Omental fat pad (tissue), 4 donors: ENCODE measurements around the gene TIGD2. TPM values are rescaled to one million over a fixed set of nuclear protein-coding genes. Genes with fewer than 3 reads are reported as not detected.
"Not testable (repeated sequence)": the region's sequence is repeated elsewhere in the genome, so short reads cannot be mapped to it uniquely, and the experiment has no call there.

ENCODE experiments used
- ATAC-seq: fragments of 150-250 bp; one replicate; pipeline ENCODE4 v1.9.1; 2016; ENCODE audit warnings: mild to moderate bottlenecking, moderate library complexity; ENCODE audit not compliant: low FRiP score
- DNase-seq: peaks from one replicate; pipeline ENCODE4 v3.0.0-alpha.2; 2019; ENCODE audit warnings: low spot score
- CTCF ChIP-seq, 3 donors: fragments of 450-650 bp; IDR thresholded peaks; one replicate each; pipeline ENCODE4 v1.5.1; 2016 to 2017; ENCODE audit warnings: antibody characterized with exemption in 3 of 3, mild to moderate bottlenecking in 3 of 3, moderate library complexity in 2 of 3
- total RNA-seq, 4 donors: library from RNA; depleted of rRNA; stranded (reverse); fragments of >200 nt; gene quantifications; one replicate each; pipeline ENCODE4 v1.1.0, GENCODE V29; 2016

TIGD2 gene
- total RNA-seq, 4 donors from 2014 or later, result 4.0 to 6.4 (median 4.4) TPM

- ATAC-seq (no peak), DNase-seq (no peak)
- no peak for TF ChIP-seq CTCF (IDR thresholded peaks at IDR 0.05)
These were observed 31.6 kb downstream of the TIGD2 start for GRCh38 chr4:89142691-89143669.

- not testable (repeated sequence) for DNase-seq, ATAC-seq
These were observed 33.3 kb downstream of the TIGD2 start for GRCh38 chr4:89144652-89145051.

- no peak for TF ChIP-seq CTCF (IDR thresholded peaks at IDR 0.05)
- no peak for DNase-seq
- ATAC-seq, result no peak
These were observed 34.9 kb downstream of the TIGD2 start for GRCh38 chr4:89146196-89146595.

GRCh38 chr4:89152972-89153371 lies 41.6 kb downstream of the TIGD2 start:
- DNase-seq, result no peak
- no peak for TF ChIP-seq CTCF (IDR thresholded peaks at IDR 0.05)
- no peak for ATAC-seq

DNA sequence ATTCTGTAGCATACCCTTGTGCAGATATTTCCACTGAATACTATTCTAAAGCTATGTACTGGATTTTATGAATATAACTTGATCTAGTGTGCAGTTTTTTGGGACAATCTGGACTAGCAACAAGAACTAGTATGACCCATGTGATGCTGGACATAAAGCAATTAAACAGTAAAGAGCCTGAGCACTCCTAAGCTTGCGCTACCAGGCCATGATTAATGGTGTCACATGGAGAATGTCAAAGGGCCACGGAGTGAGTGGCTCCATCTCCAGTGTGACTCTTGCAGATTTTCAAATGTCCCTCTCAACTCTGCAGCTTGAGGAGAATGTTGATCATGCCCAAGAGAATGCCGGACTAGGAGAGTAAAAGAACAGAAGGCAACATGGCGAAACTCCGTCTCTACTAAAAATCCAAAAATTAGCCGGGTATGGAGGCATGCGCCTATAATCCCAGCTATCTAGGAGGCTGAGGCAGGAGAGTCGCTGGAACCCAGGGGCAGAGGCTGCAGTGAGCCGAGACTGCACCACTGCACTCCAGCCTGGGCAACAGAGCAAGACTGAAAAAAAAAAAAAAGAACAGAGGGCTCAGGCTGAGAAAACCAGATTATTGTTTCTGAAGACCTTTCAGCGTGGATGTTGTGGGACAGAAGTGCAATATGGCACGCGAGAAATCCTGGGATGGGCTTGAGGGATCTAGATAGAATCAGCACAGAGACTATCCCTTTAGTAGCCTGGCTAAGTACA lies 45.0 kb downstream of the TIGD2 start:
- TF ChIP-seq CTCF (IDR thresholded peaks at IDR 0.05), result no peak
- no peak for DNase-seq
- no peak for ATAC-seq

GRCh38 chr4:89157488-89158024 lies 46.2 kb downstream of the TIGD2 start:
- DNase-seq (no peak), ATAC-seq (no peak)
- TF ChIP-seq CTCF (IDR thresholded peaks at IDR 0.05), result no peak

DNA sequence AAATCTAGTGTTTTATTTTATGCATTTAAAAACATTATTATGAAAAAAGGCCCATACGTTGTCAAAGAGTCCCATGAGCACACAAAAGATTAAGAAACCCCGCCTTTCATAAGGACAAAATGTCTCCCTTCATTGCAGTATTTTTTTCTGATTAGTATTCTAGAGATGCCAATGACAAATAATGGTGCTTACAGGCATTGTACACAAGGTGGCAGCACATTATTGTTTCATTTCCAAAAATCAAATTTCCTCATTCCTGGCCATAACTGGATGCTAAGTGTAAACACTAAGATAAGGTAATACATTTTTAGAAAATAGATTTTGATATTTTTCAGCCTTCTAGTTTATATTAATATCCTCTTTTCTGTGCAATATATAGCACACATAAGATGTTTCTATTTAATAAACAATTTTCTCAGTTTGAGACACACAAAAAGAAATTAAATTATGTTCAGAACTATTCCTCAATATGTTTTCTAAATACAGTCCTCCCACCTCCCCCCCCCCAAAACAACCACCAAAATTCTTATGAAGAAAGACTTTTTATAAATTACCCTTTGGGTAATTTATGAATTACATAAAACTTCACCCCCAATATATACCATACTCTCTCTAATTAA lies 47.7 kb downstream of the TIGD2 start:
- DNase-seq, result no peak
- peak; percentile 71 for ATAC-seq
- TF ChIP-seq CTCF (IDR thresholded peaks at IDR 0.05), result no peak
